A549 (cell line): ENCODE measurements around the gene GRM2. TPM values are rescaled to one million over a fixed set of nuclear protein-coding genes. Genes with fewer than 3 reads are reported as not detected.

Experiments used
- ATAC-seq, 2 experiments: fragments of 200-7000 bp in 1 of 2; fragments of >200 bp in 1 of 2; cut with Nextera tagmentation in 1 of 2; cut with Tn5 transposase in 1 of 2; 3 replicates each; pipeline versions ENCODE4 v1.8.0 to v1.9.1; 2018 to 2020; ENCODE audit warnings: mild to moderate bottlenecking in 1 of 2, moderate library complexity in 1 of 2
- CTCF ChIA-PET: fragments of 300-600 bp; sonication (Branson Sonifier 250); formaldehyde crosslinking; extraction: SDS; loops from one replicate; lab custom pipeline; 2021; ENCODE audit warnings: antibody characterized with exemption, inconsistent platforms; lab: Yijun Ruan, JAX
- POLR2A ChIA-PET: fragments of 350-600 bp; formaldehyde crosslinking; extraction: SDS; loops from one replicate; lab custom pipeline; 2021; ENCODE audit warnings: antibody characterized with exemption, inconsistent platforms; lab: Yijun Ruan, JAX
- DNase-seq, 2 experiments: peaks; one replicate each; pipeline versions ENCODE4 v3.0.0 to v3.0.0-alpha.2; 2011 to 2016; ENCODE audit warnings: low read depth in 1 of 2, low spot score in 1 of 2
- FAIRE-seq: peaks from 2 replicates; lab custom pipeline; 2011; peaks lifted over from hg19 to GRCh38; lab: Jason Lieb, UNC
- H3K27ac ChIP-seq, 2 experiments: fragments of >200 bp; sonication (Bioruptor Twin); formaldehyde crosslinking; 3 replicates each; pipeline ENCODE4 v1.5.1; 2016 to 2017
- H3K4me1 ChIP-seq: fragments of >200 bp; sonication (Bioruptor Twin); formaldehyde crosslinking; 3 replicates; pipeline ENCODE4 v1.6.1; 2016
- H3K4me2 ChIP-seq: fragments of >200 bp; sonication (Bioruptor Twin); formaldehyde crosslinking; 3 replicates; pipeline ENCODE4 v1.6.1; 2016
- H3K4me3 ChIP-seq: fragments of >200 bp; sonication (Bioruptor Twin); formaldehyde crosslinking; 3 replicates; pipeline ENCODE4 v1.5.1; 2016
- H3K9me3 ChIP-seq: fragments of >200 bp; sonication (Bioruptor Twin); formaldehyde crosslinking; 3 replicates; pipeline ENCODE4 v1.6.1; 2016
- ATOH8 ChIP-seq: fragments of 250-450 bp; sonication (Bioruptor Pico); IDR thresholded peaks from 2 replicates; pipeline ENCODE4 v1.5.0; 2020; ENCODE audit warnings: low read depth, mild to moderate bottlenecking, moderate library complexity
- BHLHE40 ChIP-seq: IDR thresholded peaks from 2 replicates; pipeline ENCODE4 v1.6.1; 2012; ENCODE audit warnings: low read depth, low read length, inconsistent platforms
- EHF ChIP-seq: fragments of 250-450 bp; sonication (Bioruptor Pico); IDR thresholded peaks from 2 replicates; pipeline ENCODE4 v1.5.0; 2020; ENCODE audit warnings: mild to moderate bottlenecking
- EHMT2 ChIP-seq: fragments of 200-600 bp; sonication (generic); IDR thresholded peaks from 2 replicates; pipeline ENCODE4 v1.6.1; 2016; ENCODE audit warnings: antibody characterized with exemption, low read depth, mild to moderate bottlenecking, moderate library complexity
- ELK1 ChIP-seq: fragments of 150-350 bp; IDR thresholded peaks from 2 replicates; pipeline ENCODE4 v1.6.1; 2014; ENCODE audit warnings: low read depth, mild to moderate bottlenecking, low read length
- ESRRA ChIP-seq: fragments of 150-350 bp; IDR thresholded peaks from 2 replicates; pipeline ENCODE4 v1.6.1; 2014; ENCODE audit warnings: mild to moderate bottlenecking, low read length, borderline replicate concordance
- GATA3 ChIP-seq: IDR thresholded peaks from 2 replicates; pipeline ENCODE4 v1.6.1; 2012; ENCODE audit warnings: borderline replicate concordance
- HDAC2 ChIP-seq: fragments of 200-600 bp; sonication (generic); IDR thresholded peaks from 2 replicates; pipeline ENCODE4 v1.6.1; 2016
- HMGXB4 ChIP-seq: fragments of 250-450 bp; sonication (Bioruptor Pico); IDR thresholded peaks from 2 replicates; pipeline ENCODE4 v1.5.0; 2021; ENCODE audit warnings: mild to moderate bottlenecking, moderate library complexity, borderline replicate concordance
- HOXB13 ChIP-seq: fragments of 250-450 bp; sonication (Bioruptor Pico); IDR thresholded peaks from 2 replicates; pipeline ENCODE4 v1.5.0; 2020; ENCODE audit warnings: low read depth, mild to moderate bottlenecking, moderate library complexity
- KDM1A ChIP-seq: fragments of 200-600 bp; sonication (generic); IDR thresholded peaks from 2 replicates; pipeline ENCODE4 v1.6.1; 2016; ENCODE audit warnings: low read depth, mild to moderate bottlenecking
- KDM5A ChIP-seq: fragments of 200-600 bp; sonication (generic); IDR thresholded peaks from 2 replicates; pipeline ENCODE4 v1.6.1; 2016; ENCODE audit warnings: antibody characterized with exemption, mild to moderate bottlenecking
- MAFK ChIP-seq: fragments of 450-650 bp; IDR thresholded peaks from 2 replicates; pipeline ENCODE4 v1.6.1; 2014; ENCODE audit not compliant: partially characterized antibody
- MAZ ChIP-seq: fragments of 150-350 bp; IDR thresholded peaks from 2 replicates; pipeline ENCODE4 v1.6.1; 2014; ENCODE audit warnings: antibody characterized with exemption, low read depth, low read length, borderline replicate concordance
- PBX3 ChIP-seq: IDR thresholded peaks from 2 replicates; pipeline ENCODE4 v1.6.1; 2012
- POLR2AphosphoS2 ChIP-seq: conservative IDR thresholded peaks from 2 replicates; pipeline ENCODE4 v1.6.1; 2012; ENCODE audit warnings: low read length, improper control_type of control experiment, inconsistent platforms
- RARB ChIP-seq: fragments of 250-450 bp; sonication (Bioruptor Pico); IDR thresholded peaks from 2 replicates; pipeline ENCODE4 v1.8.0; 2021; ENCODE audit warnings: mild to moderate bottlenecking, moderate library complexity
- REST ChIP-seq: fragments of 200-600 bp; sonication (generic); IDR thresholded peaks from 2 replicates; pipeline ENCODE4 v1.6.1; 2016; ENCODE audit warnings: antibody characterized with exemption, mild to moderate bottlenecking, moderate library complexity
- RFX5 ChIP-seq: fragments of 450-650 bp; IDR thresholded peaks from 2 replicates; pipeline ENCODE4 v1.7.1; 2014; ENCODE audit warnings: antibody characterized with exemption, mild to moderate bottlenecking, moderate library complexity
- ZNF302 ChIP-seq: fragments of 250-450 bp; sonication (Bioruptor Pico); IDR thresholded peaks from 2 replicates; pipeline ENCODE4 v1.9.0; 2021; ENCODE audit warnings: inconsistent platforms, mild to moderate bottlenecking, moderate library complexity
- ZSCAN20 ChIP-seq: fragments of 250-450 bp; sonication (Bioruptor Pico); IDR thresholded peaks from 2 replicates; pipeline ENCODE4 v1.8.0; 2022; ENCODE audit warnings: mild to moderate bottlenecking, moderate library complexity
- WGBS: methylation state at CpG from one replicate; pipeline ENCODE4 v1.1.6; 2017; ENCODE audit errors: missing lambda C conversion rate; 5-methylcytosine and 5-hydroxymethylcytosine counted together
- polyA plus RNA-seq, 4 experiments: library from polyadenylated mRNA; depleted of rRNA in 3 of 4; stranded (reverse); fragments of >200 nt; fragmentation: RNase III in 1 of 4; extraction: RNeasy Plus Mini Kit Qiagen cat#74134 plus additional on column Dnase treatment in 1 of 4; gene quantifications; 2 replicates in 3 of 4; 3 replicates in 1 of 4; pipeline ENCODE4 v1.2.3, GENCODE V29; 2011 to 2017

Gene GRM2
- polyA plus RNA-seq, 2 of the 4 experiments (the other 2 are of a cell fraction) = 0.03 TPM; not detected in 1

GRCh38 chr3:51675201-51675611 is 31.7 kb upstream of the GRM2 start:
- POLR2A ChIA-PET = no interaction called here
- Histone ChIP-seq H3K4me3 (no peak overlapping the region), H3K27ac (no peak overlapping the region), H3K4me1 (peaks cover 10% of the 10 kb centered on the region; the same call in 2 of the 3 replicates), H3K4me2 (no peak overlapping the region), H3K9me3 (no peaks in the 10 kb centered on the region)
- TF ChIP-seq HMGXB4 (CRISPR knock-in tag) = no peak
- TF ChIP-seq HOXB13 (CRISPR knock-in tag) = no peak
- TF ChIP-seq PBX3 = no peak
- TF ChIP-seq EHF = no peak
- TF ChIP-seq ELK1 = no peak
- no peak for TF ChIP-seq RARB (CRISPR knock-in tag)
- no peak for TF ChIP-seq HDAC2
- TF ChIP-seq RFX5 = no peak
- TF ChIP-seq POLR2AphosphoS2 = no peak
- TF ChIP-seq ZNF302 = no peak
- TF ChIP-seq ESRRA = no peak
- no peak for TF ChIP-seq ZSCAN20 (CRISPR knock-in tag)
- TF ChIP-seq KDM1A = no peak
- no peak for TF ChIP-seq MAFK
- CTCF ChIA-PET = interaction anchor here (0.6 to 7.4 kb wide), 5 partner anchors 15 to 285 kb away, joined by 3 to 83 read pairs (median 4); partner anchors contain the start of gene DCAF1
- ATAC-seq = no peak
- WGBS = 89% methylated on average over 1 of the region's 2 CpGs
- FAIRE-seq = no peak
- no peak for DNase-seq

GRCh38 chr3:51676102-51676640 is 30.7 kb upstream of the GRM2 start:
- TF ChIP-seq GATA3 (no peak), REST (no peak), KDM5A (no peak), EHMT2 (no peak), ATOH8 (CRISPR knock-in tag) (no peak), HOXB13 (CRISPR knock-in tag) (no peak), MAZ (no peak), BHLHE40 (no peak)
- TF ChIP-seq, all 56 proteins: peak for 0
- no peak for ATAC-seq
- no peak for FAIRE-seq
- no peak overlapping the region for H3K4me2 ChIP-seq
- H3K27ac ChIP-seq = no peak overlapping the region
- H3K4me1 ChIP-seq = peaks cover 5% of the 10 kb centered on the region; the same call in 2 of the 3 replicates
- ChIA-PET CTCF (interaction anchor here (1.0 to 1.2 kb wide), 2 partner anchors 33 to 286 kb away, joined by 3 to 4 read pairs; no protein-coding TSS in a partner anchor), POLR2A (no interaction called here)
- no peak for DNase-seq
- no peaks in the 10 kb centered on the region for H3K9me3 ChIP-seq
- WGBS = 91% methylated on average over 3 of the region's 3 CpGs
- no peak overlapping the region for H3K4me3 ChIP-seq
